H1 (cell line): ENCODE measurements around the gene FAT3. TPM values are rescaled to one million over a fixed set of nuclear protein-coding genes. Genes with fewer than 3 reads are reported as not detected.

Experiments used
- CTCF ChIA-PET: fragments of 300-600 bp; sonication (Branson Sonifier 250); formaldehyde crosslinking; loops from one replicate; lab custom pipeline; 2021; ENCODE audit not compliant: partially characterized antibody; lab: Charles Lee
- POLR2A ChIA-PET: fragments of 300-600 bp; sonication (Branson Sonifier 250); formaldehyde crosslinking; loops from one replicate; lab custom pipeline; 2021; ENCODE audit warnings: inconsistent platforms; ENCODE audit not compliant: partially characterized antibody; lab: Charles Lee
- DNase-seq, 2 experiments: peaks; one replicate each; pipeline versions ENCODE4 v3.0.0 to v3.0.0-alpha.2; 2010 to 2022; ENCODE audit warnings: low spot score in 2 of 2, low read depth in 1 of 2, mixed read lengths in 1 of 2
- FAIRE-seq: peaks from 2 replicates; lab custom pipeline; 2011; peaks lifted over from hg19 to GRCh38; lab: Jason Lieb, UNC
- H2AFZ ChIP-seq: 2 replicates; pipeline ENCODE4 v1.8.1; 2012; ENCODE audit warnings: low read length, inconsistent platforms
- H2AK5ac ChIP-seq: 2 replicates; pipeline ENCODE4 v1.6.1; 2013; ENCODE audit warnings: low read depth, low read length
- H2BK120ac ChIP-seq: replicated peaks from 2 replicates; pipeline ENCODE3; 2013; ENCODE audit warnings: low read depth, low read length, inconsistent platforms
- H2BK12ac ChIP-seq: 2 replicates; pipeline ENCODE4 v1.6.1; 2013; ENCODE audit warnings: low read depth, low read length
- H2BK15ac ChIP-seq: 2 replicates; pipeline ENCODE4 v1.6.1; 2013; ENCODE audit warnings: low read length
- H2BK20ac ChIP-seq: 2 replicates; pipeline ENCODE4 v1.6.1; 2013; ENCODE audit warnings: low read length
- H2BK5ac ChIP-seq: 2 replicates; pipeline ENCODE4 v1.6.1; 2013; ENCODE audit warnings: low read depth, low read length
- H3K14ac ChIP-seq: 2 replicates; pipeline ENCODE4 v1.6.1; 2013; ENCODE audit warnings: inconsistent platforms; ENCODE audit not compliant: insufficient read length
- H3K18ac ChIP-seq: 2 replicates; pipeline ENCODE4 v1.6.1; 2013; ENCODE audit warnings: low read length; ENCODE audit errors: extremely low read depth
- H3K23ac ChIP-seq: 2 replicates; pipeline ENCODE4 v1.6.1; 2013; ENCODE audit warnings: inconsistent platforms; ENCODE audit not compliant: insufficient read length
- H3K23me2 ChIP-seq: 2 replicates; pipeline ENCODE4 v1.6.1; 2013; ENCODE audit warnings: low read depth, low read length
- H3K27ac ChIP-seq: 2 replicates; pipeline ENCODE4 v1.6.1; 2011; ENCODE audit warnings: low read depth, low read length, inconsistent platforms
- H3K27me3 ChIP-seq, 4 experiments: replicated peaks in 1 of 4; 1 replicate in 1 of 4; 2 replicates in 3 of 4; pipeline versions ENCODE4 v1.6.1 to v1.8.1; 2011 to 2013; ENCODE audit warnings: low read length in 3 of 4, mild to moderate bottlenecking in 3 of 4, inconsistent platforms in 2 of 4, mixed read lengths in 2 of 4, moderate library complexity in 1 of 4; ENCODE audit not compliant: control insufficient read depth in 3 of 4, insufficient read depth in 3 of 4; ENCODE audit errors: extremely low read depth in 1 of 4
- H3K36me3 ChIP-seq, 4 experiments: 2 replicates each; pipeline versions ENCODE4 v1.6.1 to v1.8.1; 2011 to 2013; ENCODE audit warnings: mild to moderate bottlenecking in 4 of 4, low read length in 3 of 4, moderate library complexity in 2 of 4, control low read depth in 1 of 4, inconsistent platforms in 1 of 4; ENCODE audit not compliant: insufficient read depth in 4 of 4, control insufficient read depth in 2 of 4
- H3K4ac ChIP-seq: replicated peaks from 2 replicates; pipeline ENCODE3; 2013; ENCODE audit warnings: low read length, low read depth, mixed read lengths, inconsistent platforms; ENCODE audit not compliant: insufficient read length
- H3K4me1 ChIP-seq, 4 experiments: replicated peaks in 1 of 4; 1 replicate in 1 of 4; 2 replicates in 3 of 4; pipeline versions ENCODE4 v1.6.1 to v1.8.1; 2011 to 2013; ENCODE audit warnings: low read length in 3 of 4, inconsistent platforms in 2 of 4, mixed read lengths in 1 of 4; ENCODE audit not compliant: insufficient read depth in 4 of 4, control insufficient read depth in 3 of 4
- H3K4me2 ChIP-seq, 2 experiments: 2 replicates each; pipeline versions ENCODE4 v1.6.1 to v1.8.1; 2011 to 2013; ENCODE audit warnings: low read depth in 2 of 2, low read length in 2 of 2, control low read depth in 1 of 2, inconsistent platforms in 1 of 2, mild to moderate bottlenecking in 1 of 2; ENCODE audit not compliant: insufficient read depth in 1 of 2
- H3K4me3 ChIP-seq, 4 experiments: fragments of 200-600, 300-600 bp in 1 of 4; sonication (generic), shearing (Covaris generic), sonication (Bioruptor Twin) in 1 of 4; 2 replicates each; pipeline versions ENCODE4 v1.5.1 to v1.8.1; 2011 to 2016; ENCODE audit warnings: low read length in 4 of 4, low read depth in 3 of 4, control low read depth in 2 of 4, inconsistent platforms in 2 of 4, mild to moderate bottlenecking in 2 of 4, mixed read lengths in 1 of 4, moderate library complexity in 1 of 4; ENCODE audit not compliant: insufficient read depth in 2 of 4; ENCODE audit errors: extremely low read depth in 1 of 4
- H3K56ac ChIP-seq: replicated peaks from 2 replicates; pipeline ENCODE3; 2013; ENCODE audit warnings: low read depth, mild to moderate bottlenecking, mixed read lengths, low read length, inconsistent platforms; ENCODE audit not compliant: insufficient read length
- H3K79me1 ChIP-seq: 2 replicates; pipeline ENCODE4 v1.6.1; 2013; ENCODE audit warnings: low read depth, low read length, control low read depth
- H3K79me2 ChIP-seq, 2 experiments: 2 replicates each; pipeline versions ENCODE4 v1.6.1 to v1.8.1; 2012 to 2013; ENCODE audit warnings: low read length in 2 of 2, mild to moderate bottlenecking in 2 of 2, inconsistent platforms in 1 of 2; ENCODE audit not compliant: insufficient read depth in 2 of 2, control insufficient read depth in 1 of 2
- H3K9ac ChIP-seq, 4 experiments: replicated peaks in 1 of 4; 1 replicate in 1 of 4; 2 replicates in 3 of 4; pipeline versions ENCODE4 v1.6.1 to v1.8.1; 2011 to 2013; ENCODE audit warnings: low read depth in 3 of 4, low read length in 3 of 4, control low read depth in 2 of 4, mild to moderate bottlenecking in 2 of 4, moderate library complexity in 2 of 4, inconsistent platforms in 1 of 4; ENCODE audit errors: extremely low read depth in 1 of 4
- H3K9me3 ChIP-seq, 2 experiments: 2 replicates each; pipeline versions ENCODE4 v1.6.1 to v1.8.1; 2012 to 2013; ENCODE audit warnings: mild to moderate bottlenecking in 2 of 2, moderate library complexity in 2 of 2, control low read depth in 1 of 2, inconsistent platforms in 1 of 2, low read depth in 1 of 2, low read length in 1 of 2, mixed read lengths in 1 of 2; ENCODE audit not compliant: insufficient read depth in 2 of 2
- H4K20me1 ChIP-seq, 2 experiments: replicated peaks in 1 of 2; 2 replicates each; pipeline versions ENCODE3 to v1.8.1; 2011 to 2013; ENCODE audit warnings: inconsistent platforms in 2 of 2, low read length in 2 of 2, mild to moderate bottlenecking in 1 of 2; ENCODE audit not compliant: insufficient read depth in 2 of 2, control insufficient read depth in 1 of 2
- H4K5ac ChIP-seq: 2 replicates; pipeline ENCODE4 v1.6.1; 2013; ENCODE audit warnings: low read length, low read depth, mixed read lengths, inconsistent platforms; ENCODE audit not compliant: insufficient read length
- H4K8ac ChIP-seq: 2 replicates; pipeline ENCODE4 v1.8.0; 2013; ENCODE audit warnings: mild to moderate bottlenecking, moderate library complexity, low read length, inconsistent platforms; ENCODE audit not compliant: insufficient read depth; ENCODE audit errors: extremely low read depth
- H4K91ac ChIP-seq: replicated peaks from 2 replicates; pipeline ENCODE3; 2013; ENCODE audit warnings: low read length, mixed read lengths, inconsistent platforms; ENCODE audit not compliant: insufficient read length
- BRCA1 ChIP-seq: IDR thresholded peaks from 2 replicates; pipeline ENCODE4 v1.6.1; 2012; ENCODE audit warnings: low read depth, low read length, improper control_type of control experiment
- WGBS, 2 experiments: shearing (Covaris generic) in 1 of 2; methylation state at CpG; one replicate each; pipeline versions ENCODE4 v1.1.6 to v1.1.7; 2013 to 2015; ENCODE audit warnings: low lambda C conversion rate in 2 of 2, mixed read lengths in 2 of 2, inconsistent platforms in 1 of 2, low coverage in 1 of 2, missing lambda C conversion rate in 1 of 2; ENCODE audit not compliant: insufficient replicate concordance in 2 of 2, insufficient coverage in 1 of 2, insufficient read length in 1 of 2; ENCODE audit errors: extremely low coverage in 1 of 2, missing lambda C conversion rate in 1 of 2; 5-methylcytosine and 5-hydroxymethylcytosine counted together
- polyA plus RNA-seq, 7 experiments: library from polyadenylated mRNA; depleted of rRNA in 3 of 7; stranded (reverse) in 5 of 7; unstranded in 2 of 7; fragments of >200 nt in 5 of 7; fragments of 200-250 nt in 2 of 7; gene quantifications; 1 replicate in 5 of 7; 2 replicates in 1 of 7; 4 replicates in 1 of 7; pipeline versions ENCODE4 v1.2.1 to v1.2.3, GENCODE V29; 2011 to 2013; ENCODE audit warnings: missing spikeins in 2 of 7, mixed read lengths in 2 of 7
- total RNA-seq: library from RNA; stranded (reverse); fragmentation: NEBNext Ultra II Directional; extraction: Animal tissue kit (Norgen Biotek cat#: 25700); gene quantifications from 2 replicates; pipeline ENCODE4 v1.2.1, GENCODE V29; 2021

The FAT3 gene
- total and polyA plus RNA-seq, 2 of the 8 experiments (the other 6 are each of a cell fraction or from before 2014, with no cell fraction given), result 7.2 to 18.4 TPM

DNA sequence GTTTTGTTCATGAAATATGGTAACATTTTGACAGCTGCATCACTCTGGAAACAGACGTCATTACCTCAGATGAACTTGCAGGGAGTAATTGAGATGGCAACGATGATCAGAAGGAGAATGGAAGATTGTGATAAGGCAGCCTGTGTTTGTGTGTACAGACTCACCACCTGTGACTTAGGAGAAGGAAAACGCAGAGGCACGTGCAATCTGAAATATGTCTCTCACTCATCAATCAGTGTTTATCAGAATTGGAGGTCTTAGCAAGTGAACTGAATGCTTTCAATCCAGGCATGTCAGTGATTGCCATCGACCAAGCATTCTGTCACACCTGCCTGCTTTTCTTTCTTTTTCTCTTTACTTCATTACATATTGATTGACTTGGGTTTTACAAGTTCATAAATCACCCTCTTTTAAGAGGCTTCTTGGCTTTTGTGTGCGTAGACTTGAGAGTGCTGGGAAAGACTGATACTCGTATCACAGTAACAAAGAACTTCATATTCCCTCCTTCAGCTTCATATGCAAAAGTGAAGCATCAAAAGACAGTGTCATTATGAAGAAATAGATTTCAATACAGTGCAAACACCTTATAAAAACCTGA, 24.6 kb downstream of the FAT3 start:
- CTCF ChIA-PET, result interaction anchor here (1.8 kb wide), 1 partner anchor 97 kb away, joined by 4 read pairs; no protein-coding TSS in a partner anchor
- H4K8ac ChIP-seq, result no peak overlapping the region
- H3K27me3 ChIP-seq, result no peaks in the 10 kb centered on the region
- H4K91ac ChIP-seq, result no peak overlapping the region
- no peak for TF ChIP-seq BRCA1
- TF ChIP-seq, all 59 proteins: peak for 0
- H3K18ac ChIP-seq, result peak overlapping the region; percentile 4; the same call in 1 of the 2 replicates
- H3K14ac ChIP-seq, result no peak overlapping the region
- POLR2A ChIA-PET, result no interaction called here
- no peak overlapping the region for H3K23ac ChIP-seq
- H3K9ac ChIP-seq, result peak overlapping the region in 2 of 4 experiments; percentile 24 to 49; a peak in 3 of 7 replicates
- H4K5ac ChIP-seq, result no peak overlapping the region
- 0 out of 2 replicates have a peak, but pooled peaks cover 2% of the 10 kb centered on the region for H3K79me1 ChIP-seq
- H3K27ac ChIP-seq, result no peak overlapping the region
- no peak overlapping the region for H2BK20ac ChIP-seq
- H2AK5ac ChIP-seq, result no peak overlapping the region
- H4K20me1 ChIP-seq, result no peaks in the 10 kb centered on the region
- no peaks in the 10 kb centered on the region for H3K36me3 ChIP-seq
- 87% methylated on average over 7 of the region's 7 CpGs; no CpG with 5 or more reads in 1 of the 2 experiments for WGBS, 2 experiments
- DNase-seq, result no peak
- no peak overlapping the region for H2BK5ac ChIP-seq
- H3K4me1 ChIP-seq, result peaks cover 0 to 15% (median 4%) of the 10 kb centered on the region in 4 experiments; a peak in 3 of 7 replicates
- 0 out of 2 replicates have a peak overlapping the region, but pooled peaks have one; percentile 48 for H2BK15ac ChIP-seq
- no peaks in the 10 kb centered on the region for H3K9me3 ChIP-seq
- no peak overlapping the region for H3K4me3 ChIP-seq
- H3K23me2 ChIP-seq, result no peaks in the 10 kb centered on the region
- no peak overlapping the region for H3K4me2 ChIP-seq
- no peak overlapping the region for H2BK120ac ChIP-seq
- peaks cover 0 to 10% of the 10 kb centered on the region in 2 experiments; a peak in 2 of 4 replicates for H3K79me2 ChIP-seq
- H3K4ac ChIP-seq, result no peak overlapping the region
- no peak overlapping the region for H2BK12ac ChIP-seq
- FAIRE-seq, result peak; percentile 39
- no peak overlapping the region for H3K56ac ChIP-seq
- H2AFZ ChIP-seq, result no peak overlapping the region
